H1 (cell line): ENCODE results near the gene NCL. TPM values are rescaled to one million over a fixed set of nuclear protein-coding genes. Genes with fewer than 3 reads are reported as not detected.
A peak's percentile ranks its signal among the peaks of the same experiment; 100 is the strongest.

Source experiments
- CTCF ChIA-PET: fragments of 300-600 bp; sonication (Branson Sonifier 250); formaldehyde crosslinking; loops from one replicate; lab custom pipeline; 2021; ENCODE audit not compliant: partially characterized antibody; lab: Charles Lee
- POLR2A ChIA-PET: fragments of 300-600 bp; sonication (Branson Sonifier 250); formaldehyde crosslinking; loops from one replicate; lab custom pipeline; 2021; ENCODE audit warnings: inconsistent platforms; ENCODE audit not compliant: partially characterized antibody; lab: Charles Lee
- DNase-seq, 2 experiments: peaks; one replicate each; pipeline versions ENCODE4 v3.0.0 to v3.0.0-alpha.2; 2010 to 2022; ENCODE audit warnings: low spot score in 2 of 2, low read depth in 1 of 2, mixed read lengths in 1 of 2
- FAIRE-seq: peaks from 2 replicates; lab custom pipeline; 2011; peaks lifted over from hg19 to GRCh38; lab: Jason Lieb, UNC
- H2AFZ ChIP-seq: 2 replicates; pipeline ENCODE4 v1.8.1; 2012; ENCODE audit warnings: low read length, inconsistent platforms
- H2AK5ac ChIP-seq: 2 replicates; pipeline ENCODE4 v1.6.1; 2013; ENCODE audit warnings: low read depth, low read length
- H2BK120ac ChIP-seq: replicated peaks from 2 replicates; pipeline ENCODE3; 2013; ENCODE audit warnings: low read depth, low read length, inconsistent platforms
- H2BK12ac ChIP-seq: 2 replicates; pipeline ENCODE4 v1.6.1; 2013; ENCODE audit warnings: low read depth, low read length
- H2BK15ac ChIP-seq: 2 replicates; pipeline ENCODE4 v1.6.1; 2013; ENCODE audit warnings: low read length
- H2BK20ac ChIP-seq: 2 replicates; pipeline ENCODE4 v1.6.1; 2013; ENCODE audit warnings: low read length
- H2BK5ac ChIP-seq: 2 replicates; pipeline ENCODE4 v1.6.1; 2013; ENCODE audit warnings: low read depth, low read length
- H3K14ac ChIP-seq: 2 replicates; pipeline ENCODE4 v1.6.1; 2013; ENCODE audit warnings: inconsistent platforms; ENCODE audit not compliant: insufficient read length
- H3K18ac ChIP-seq: 2 replicates; pipeline ENCODE4 v1.6.1; 2013; ENCODE audit warnings: low read length; ENCODE audit errors: extremely low read depth
- H3K23ac ChIP-seq: 2 replicates; pipeline ENCODE4 v1.6.1; 2013; ENCODE audit warnings: inconsistent platforms; ENCODE audit not compliant: insufficient read length
- H3K23me2 ChIP-seq: 2 replicates; pipeline ENCODE4 v1.6.1; 2013; ENCODE audit warnings: low read depth, low read length
- H3K27ac ChIP-seq: 2 replicates; pipeline ENCODE4 v1.6.1; 2011; ENCODE audit warnings: low read depth, low read length, inconsistent platforms
- H3K27me3 ChIP-seq, 4 experiments: replicated peaks in 1 of 4; 1 replicate in 1 of 4; 2 replicates in 3 of 4; pipeline versions ENCODE4 v1.6.1 to v1.8.1; 2011 to 2013; ENCODE audit warnings: low read length in 3 of 4, mild to moderate bottlenecking in 3 of 4, inconsistent platforms in 2 of 4, mixed read lengths in 2 of 4, moderate library complexity in 1 of 4; ENCODE audit not compliant: control insufficient read depth in 3 of 4, insufficient read depth in 3 of 4; ENCODE audit errors: extremely low read depth in 1 of 4
- H3K36me3 ChIP-seq, 4 experiments: 2 replicates each; pipeline versions ENCODE4 v1.6.1 to v1.8.1; 2011 to 2013; ENCODE audit warnings: mild to moderate bottlenecking in 4 of 4, low read length in 3 of 4, moderate library complexity in 2 of 4, control low read depth in 1 of 4, inconsistent platforms in 1 of 4; ENCODE audit not compliant: insufficient read depth in 4 of 4, control insufficient read depth in 2 of 4
- H3K4ac ChIP-seq: replicated peaks from 2 replicates; pipeline ENCODE3; 2013; ENCODE audit warnings: low read length, low read depth, mixed read lengths, inconsistent platforms; ENCODE audit not compliant: insufficient read length
- H3K4me1 ChIP-seq, 4 experiments: replicated peaks in 1 of 4; 1 replicate in 1 of 4; 2 replicates in 3 of 4; pipeline versions ENCODE4 v1.6.1 to v1.8.1; 2011 to 2013; ENCODE audit warnings: low read length in 3 of 4, inconsistent platforms in 2 of 4, mixed read lengths in 1 of 4; ENCODE audit not compliant: insufficient read depth in 4 of 4, control insufficient read depth in 3 of 4
- H3K4me2 ChIP-seq, 2 experiments: 2 replicates each; pipeline versions ENCODE4 v1.6.1 to v1.8.1; 2011 to 2013; ENCODE audit warnings: low read depth in 2 of 2, low read length in 2 of 2, control low read depth in 1 of 2, inconsistent platforms in 1 of 2, mild to moderate bottlenecking in 1 of 2; ENCODE audit not compliant: insufficient read depth in 1 of 2
- H3K4me3 ChIP-seq, 4 experiments: fragments of 200-600, 300-600 bp in 1 of 4; sonication (generic), shearing (Covaris generic), sonication (Bioruptor Twin) in 1 of 4; 2 replicates each; pipeline versions ENCODE4 v1.5.1 to v1.8.1; 2011 to 2016; ENCODE audit warnings: low read length in 4 of 4, low read depth in 3 of 4, control low read depth in 2 of 4, inconsistent platforms in 2 of 4, mild to moderate bottlenecking in 2 of 4, mixed read lengths in 1 of 4, moderate library complexity in 1 of 4; ENCODE audit not compliant: insufficient read depth in 2 of 4; ENCODE audit errors: extremely low read depth in 1 of 4
- H3K56ac ChIP-seq: replicated peaks from 2 replicates; pipeline ENCODE3; 2013; ENCODE audit warnings: low read depth, mild to moderate bottlenecking, mixed read lengths, low read length, inconsistent platforms; ENCODE audit not compliant: insufficient read length
- H3K79me1 ChIP-seq: 2 replicates; pipeline ENCODE4 v1.6.1; 2013; ENCODE audit warnings: low read depth, low read length, control low read depth
- H3K79me2 ChIP-seq, 2 experiments: 2 replicates each; pipeline versions ENCODE4 v1.6.1 to v1.8.1; 2012 to 2013; ENCODE audit warnings: low read length in 2 of 2, mild to moderate bottlenecking in 2 of 2, inconsistent platforms in 1 of 2; ENCODE audit not compliant: insufficient read depth in 2 of 2, control insufficient read depth in 1 of 2
- H3K9ac ChIP-seq, 4 experiments: replicated peaks in 1 of 4; 1 replicate in 1 of 4; 2 replicates in 3 of 4; pipeline versions ENCODE4 v1.6.1 to v1.8.1; 2011 to 2013; ENCODE audit warnings: low read depth in 3 of 4, low read length in 3 of 4, control low read depth in 2 of 4, mild to moderate bottlenecking in 2 of 4, moderate library complexity in 2 of 4, inconsistent platforms in 1 of 4; ENCODE audit errors: extremely low read depth in 1 of 4
- H3K9me3 ChIP-seq, 2 experiments: 2 replicates each; pipeline versions ENCODE4 v1.6.1 to v1.8.1; 2012 to 2013; ENCODE audit warnings: mild to moderate bottlenecking in 2 of 2, moderate library complexity in 2 of 2, control low read depth in 1 of 2, inconsistent platforms in 1 of 2, low read depth in 1 of 2, low read length in 1 of 2, mixed read lengths in 1 of 2; ENCODE audit not compliant: insufficient read depth in 2 of 2
- H4K20me1 ChIP-seq, 2 experiments: replicated peaks in 1 of 2; 2 replicates each; pipeline versions ENCODE3 to v1.8.1; 2011 to 2013; ENCODE audit warnings: inconsistent platforms in 2 of 2, low read length in 2 of 2, mild to moderate bottlenecking in 1 of 2; ENCODE audit not compliant: insufficient read depth in 2 of 2, control insufficient read depth in 1 of 2
- H4K5ac ChIP-seq: 2 replicates; pipeline ENCODE4 v1.6.1; 2013; ENCODE audit warnings: low read length, low read depth, mixed read lengths, inconsistent platforms; ENCODE audit not compliant: insufficient read length
- H4K8ac ChIP-seq: 2 replicates; pipeline ENCODE4 v1.8.0; 2013; ENCODE audit warnings: mild to moderate bottlenecking, moderate library complexity, low read length, inconsistent platforms; ENCODE audit not compliant: insufficient read depth; ENCODE audit errors: extremely low read depth
- H4K91ac ChIP-seq: replicated peaks from 2 replicates; pipeline ENCODE3; 2013; ENCODE audit warnings: low read length, mixed read lengths, inconsistent platforms; ENCODE audit not compliant: insufficient read length
- GTF2F1 ChIP-seq: IDR thresholded peaks from 2 replicates; pipeline ENCODE4 v1.6.1; 2012; ENCODE audit warnings: low read depth, low read length, improper control_type of control experiment, borderline replicate concordance
- POLR2A ChIP-seq, 2 experiments: IDR thresholded peaks; 1 replicate in 1 of 2; 2 replicates in 1 of 2; pipeline ENCODE4 v1.6.1; 2011; ENCODE audit warnings: low read depth in 2 of 2, low read length in 2 of 2, mild to moderate bottlenecking in 2 of 2; ENCODE audit errors: control extremely low read depth in 1 of 2
- POLR2AphosphoS5 ChIP-seq: IDR thresholded peaks from 2 replicates; pipeline ENCODE4 v1.6.1; 2011; ENCODE audit warnings: low read depth, low read length
- SAP30 ChIP-seq: fragments of 300-600 bp; sonication (generic); IDR thresholded peaks from 2 replicates; pipeline ENCODE4 v1.7.1; 2012; ENCODE audit warnings: low read length, moderate library complexity, mild to moderate bottlenecking, inconsistent platforms; ENCODE audit not compliant: insufficient read depth, insufficient replicate concordance
- SIN3A ChIP-seq, 2 experiments: IDR thresholded peaks in 1 of 2; conservative IDR thresholded peaks in 1 of 2; 2 replicates each; pipeline ENCODE4 v1.6.1; 2011 to 2012; ENCODE audit warnings: low read length in 2 of 2, improper control_type of control experiment in 1 of 2, low read depth in 1 of 2, mild to moderate bottlenecking in 1 of 2
- WGBS, 2 experiments: shearing (Covaris generic) in 1 of 2; methylation state at CpG; one replicate each; pipeline versions ENCODE4 v1.1.6 to v1.1.7; 2013 to 2015; ENCODE audit warnings: low lambda C conversion rate in 2 of 2, mixed read lengths in 2 of 2, inconsistent platforms in 1 of 2, low coverage in 1 of 2, missing lambda C conversion rate in 1 of 2; ENCODE audit not compliant: insufficient replicate concordance in 2 of 2, insufficient coverage in 1 of 2, insufficient read length in 1 of 2; ENCODE audit errors: extremely low coverage in 1 of 2, missing lambda C conversion rate in 1 of 2; 5-methylcytosine and 5-hydroxymethylcytosine counted together
- polyA plus RNA-seq, 7 experiments: library from polyadenylated mRNA; depleted of rRNA in 3 of 7; stranded (reverse) in 5 of 7; unstranded in 2 of 7; fragments of >200 nt in 5 of 7; fragments of 200-250 nt in 2 of 7; gene quantifications; 1 replicate in 5 of 7; 2 replicates in 1 of 7; 4 replicates in 1 of 7; pipeline versions ENCODE4 v1.2.1 to v1.2.3, GENCODE V29; 2011 to 2013; ENCODE audit warnings: missing spikeins in 2 of 7, mixed read lengths in 2 of 7
- total RNA-seq: library from RNA; stranded (reverse); fragmentation: NEBNext Ultra II Directional; extraction: Animal tissue kit (Norgen Biotek cat#: 25700); gene quantifications from 2 replicates; pipeline ENCODE4 v1.2.1, GENCODE V29; 2021

The NCL gene
- total and polyA plus RNA-seq, 2 of the 8 experiments (the other 6 are each of a cell fraction or from before 2014, with no cell fraction given) = 61.2 to 1,478 TPM

- H4K20me1 ChIP-seq = peaks cover 28 to 37% of the 10 kb centered on the region in 2 experiments
Measured at GRCh38 chr2:231461516-231461971, 2.7 kb downstream of the NCL start.

More at GRCh38 chr2:231461516-231461971, 2.7 kb downstream of the NCL start:
- Histone ChIP-seq H3K4me3 (peak overlapping the region in 1 of 4 experiments; percentile 85; a peak in 2 of 8 replicates), H3K4ac (no peak overlapping the region), H3K56ac (no peak overlapping the region), H2BK15ac (no peak overlapping the region), H3K4me1 (peaks cover 0 to 18% (median 6%) of the 10 kb centered on the region in 4 experiments; a peak in 6 of 7 replicates), H3K9ac (no peak overlapping the region), H4K5ac (no peak overlapping the region), H2BK5ac (no peak overlapping the region), H3K23me2 (peaks cover 11% of the 10 kb centered on the region), H2AFZ (no peak overlapping the region), H3K36me3 (peaks cover 59 to 68% (median 64%) of the 10 kb centered on the region in 4 experiments), H3K79me1 (peaks cover 6% of the 10 kb centered on the region; the same call in 1 of the 2 replicates), H3K27ac (no peak overlapping the region), H2AK5ac (no peak overlapping the region), H2BK120ac (no peak overlapping the region), H2BK20ac (no peak overlapping the region), H3K27me3 (no peaks in the 10 kb centered on the region), H4K91ac (no peak overlapping the region), H3K18ac (no peak overlapping the region), H3K9me3 (no peaks in the 10 kb centered on the region), H3K4me2 (peak overlapping the region; percentile 70 to 78), H2BK12ac (no peak overlapping the region), H4K8ac (no peak overlapping the region), H3K79me2 (peaks cover 25 to 57% of the 10 kb centered on the region in 2 experiments), H3K23ac (no peak overlapping the region), H3K14ac (no peak overlapping the region)
- TF ChIP-seq GTF2F1 = no peak
- TF ChIP-seq POLR2AphosphoS5 = peak; percentile 91
- TF ChIP-seq SAP30 = no peak
- TF ChIP-seq POLR2A (IDR thresholded peaks at IDR 0.05; ENCODE audit: control extremely low read depth in 1 of 2, low read depth in 2 of 2, low read length in 2 of 2) = peak in 1 of 2 experiments; percentile 21; a peak in 2 of 3 replicates
- TF ChIP-seq SIN3A (conservative IDR thresholded peaks at IDR 0.05 in 1 of 2, IDR thresholded peaks at IDR 0.05 in 1 of 2; ENCODE audit: low read depth in 1 of 2, low read length in 2 of 2) = 0 out of 4 replicates have a peak, but pooled peaks of 1 of the 2 experiments have one; percentile 13
- no peak for DNase-seq
- FAIRE-seq = no peak
- ChIA-PET POLR2A (interaction anchor here (1.2 to 14.9 kb wide), 13 partner anchors 3 to 91 kb away, joined by 3 to 431 read pairs (median 40); partner anchors contain the start of gene NCL), CTCF (no interaction called here)
- WGBS, 2 experiments = 96 to 100% methylated on average over 6 to 8 of the region's 8 CpGs
